HG02884 (cell line): Measurements from ENCODE around the gene GNAT3.

ENCODE experiments used
- ATAC-seq: cut with Tn5 transposase; IDR thresholded peaks from one replicate; pipeline ENCODE4 v1.9.1; 2021; ENCODE audit warnings: mild to moderate bottlenecking, moderate library complexity; ENCODE audit not compliant: unreplicated experiment

The GNAT3 gene

GRCh38 chr7:80505900-80506500, 5.9 kb downstream of the GNAT3 start:
- ATAC-seq = no peak

DNA sequence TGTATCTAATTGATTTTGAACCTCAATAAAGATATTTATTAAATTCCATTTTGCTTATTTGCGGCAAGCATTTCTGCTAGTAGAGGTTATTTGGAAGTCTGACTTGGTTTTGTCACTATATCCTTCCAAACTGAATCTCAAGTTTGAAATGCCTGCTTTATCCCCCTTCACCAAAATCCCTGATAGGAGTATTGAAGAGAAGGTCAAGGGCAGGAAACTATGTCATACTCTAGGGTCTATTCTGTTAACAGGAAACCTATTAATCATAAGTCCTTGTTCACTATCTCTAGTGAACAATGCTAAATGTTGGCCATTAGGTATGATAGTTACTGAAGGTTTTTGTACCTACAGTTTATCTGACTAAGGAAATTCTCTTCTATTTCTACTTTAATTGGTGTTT, 11.5 kb downstream of the GNAT3 start:
- ATAC-seq = no peak

- no peak for ATAC-seq
Measured at GRCh38 chr7:80499350-80499953, 12.4 kb downstream of the GNAT3 start.

DNA sequence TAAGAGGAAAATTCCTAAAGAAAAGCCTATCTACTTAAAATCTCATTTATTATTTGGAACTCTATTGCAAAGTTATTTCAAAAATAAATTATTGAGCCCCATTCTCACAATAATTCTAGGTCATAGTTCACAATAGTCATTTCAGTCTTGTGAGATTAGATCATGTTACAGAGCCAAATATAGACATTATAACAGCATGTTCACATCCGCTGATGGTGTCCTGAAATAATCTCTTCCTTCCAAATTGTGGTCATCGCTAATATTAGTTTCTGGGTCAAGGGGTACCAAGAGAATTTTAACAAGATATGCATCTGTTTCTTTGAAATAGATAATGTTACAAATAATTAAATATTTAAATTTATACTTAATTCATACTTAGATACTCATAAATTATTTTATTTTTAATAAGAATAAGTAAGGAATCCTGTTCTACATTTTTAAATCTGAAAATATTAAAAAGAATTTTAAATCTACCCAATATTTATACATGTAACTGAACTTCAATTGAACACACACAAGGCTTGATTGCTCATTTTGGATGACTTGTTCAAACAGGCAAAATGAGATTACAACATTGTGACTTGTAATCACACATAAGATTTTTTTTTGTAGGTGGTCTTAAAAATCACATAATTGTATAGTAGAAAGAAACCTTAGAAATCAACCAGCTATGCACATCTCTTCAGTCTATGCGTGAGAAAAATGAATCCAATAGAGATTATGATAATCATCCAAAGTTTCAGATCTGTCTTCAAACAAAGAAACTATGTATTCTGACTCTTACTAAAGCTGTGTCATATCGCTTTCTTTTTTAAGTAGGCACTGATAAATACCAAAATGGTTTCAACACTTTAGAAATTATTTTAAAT, 13.1 kb downstream of the GNAT3 start:
- no peak for ATAC-seq

GRCh38 chr7:80496586-80496985, 15.3 kb downstream of the GNAT3 start:
- no peak for ATAC-seq

DNA sequence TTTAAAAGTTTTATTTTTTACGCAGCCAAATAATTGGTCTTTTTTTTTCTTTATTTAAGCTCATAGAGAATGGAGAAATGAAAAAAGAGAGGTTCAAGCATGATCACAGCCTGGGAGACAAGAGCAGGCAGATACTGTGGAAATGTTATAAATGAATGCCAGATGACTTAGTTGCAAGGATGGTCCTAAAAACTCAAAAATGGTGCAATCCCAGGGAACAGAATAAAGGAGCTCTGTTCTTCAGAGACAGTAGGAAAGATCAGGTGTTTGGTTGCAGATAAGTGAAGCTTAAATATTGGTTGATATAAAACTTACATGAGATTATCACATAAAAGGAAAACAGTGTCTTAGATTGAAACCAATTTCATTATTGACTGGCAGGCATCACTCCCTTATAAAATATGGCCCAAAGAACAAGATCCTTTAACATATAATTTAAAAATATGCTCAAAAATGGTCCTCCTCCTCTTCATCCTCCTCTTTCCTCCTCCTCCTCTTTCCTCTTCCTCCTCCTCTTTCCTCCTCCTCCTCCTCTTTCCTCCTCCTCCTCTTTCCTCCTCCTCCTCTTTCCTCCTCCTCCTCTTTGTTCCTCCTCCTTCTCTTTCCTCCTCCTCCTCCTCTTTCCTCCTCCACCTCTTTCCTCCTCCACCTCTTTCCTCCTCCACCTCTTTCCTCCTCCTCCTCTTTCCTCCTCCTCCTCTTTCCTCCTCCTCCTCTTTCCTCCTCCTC, 18.6 kb downstream of the GNAT3 start:
- ATAC-seq = no peak

DNA sequence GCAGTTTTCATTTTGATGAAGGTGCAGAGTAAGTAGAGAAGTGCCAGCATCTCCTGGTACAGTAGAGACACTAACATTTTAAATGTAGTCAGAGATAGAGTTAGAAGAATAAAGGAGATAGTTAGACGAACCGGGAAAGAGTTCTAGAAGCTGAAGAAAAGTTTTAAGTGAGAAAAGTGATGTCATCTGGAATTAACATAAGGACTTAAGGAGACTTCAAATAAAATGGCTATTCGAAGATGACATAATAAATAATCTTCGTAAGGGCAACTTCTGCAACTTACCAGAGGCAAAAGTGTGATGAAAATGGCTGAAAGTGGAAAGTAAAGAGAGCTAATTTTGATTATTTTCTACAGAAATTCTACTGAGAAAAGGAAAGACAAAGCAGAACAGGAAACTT, 20.4 kb downstream of the GNAT3 start:
- ATAC-seq = no peak

- no peak for ATAC-seq
Measured at GRCh38 chr7:80488851-80489370, 23.0 kb downstream of the GNAT3 start.

GRCh38 chr7:80488406-80488805, 23.5 kb downstream of the GNAT3 start:
- no peak for ATAC-seq

- no peak for ATAC-seq
Measured at GRCh38 chr7:80485721-80486120, 26.1 kb downstream of the GNAT3 start.

- ATAC-seq = no peak
Measured at GRCh38 chr7:80482950-80483349, 28.9 kb downstream of the GNAT3 start.

DNA sequence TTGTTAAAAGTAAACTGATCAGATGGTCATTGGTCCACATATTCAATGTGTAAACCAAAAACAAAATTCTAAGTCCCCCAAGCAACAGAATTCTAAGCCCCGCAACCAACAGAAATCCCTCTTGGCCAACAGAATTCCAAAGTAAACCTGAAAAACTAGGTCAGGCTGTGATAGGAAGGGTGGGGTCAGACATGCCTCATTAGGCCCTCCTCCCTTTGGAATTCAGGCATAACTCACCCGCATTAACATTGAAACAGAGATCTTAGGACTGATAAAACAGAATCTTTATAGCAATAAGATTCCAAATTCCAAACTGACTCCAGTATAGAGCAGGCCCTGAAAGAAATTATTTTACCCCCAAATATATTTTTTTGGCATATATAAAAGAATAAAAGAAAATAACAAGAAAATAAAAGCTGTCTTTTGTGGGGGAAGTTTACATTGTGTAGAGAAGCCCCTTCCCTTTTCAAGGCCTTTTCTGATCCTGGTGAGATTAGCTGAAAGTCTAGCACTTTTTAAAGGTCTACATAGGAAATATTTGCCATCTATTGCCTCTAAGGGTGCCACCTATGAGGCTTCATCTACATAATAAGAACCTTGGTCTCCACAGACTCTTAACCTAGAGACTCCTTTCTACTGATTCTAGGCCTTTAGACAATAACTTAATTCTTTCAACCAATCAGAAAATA, 30.5 kb downstream of the GNAT3 start:
- no peak for ATAC-seq

DNA sequence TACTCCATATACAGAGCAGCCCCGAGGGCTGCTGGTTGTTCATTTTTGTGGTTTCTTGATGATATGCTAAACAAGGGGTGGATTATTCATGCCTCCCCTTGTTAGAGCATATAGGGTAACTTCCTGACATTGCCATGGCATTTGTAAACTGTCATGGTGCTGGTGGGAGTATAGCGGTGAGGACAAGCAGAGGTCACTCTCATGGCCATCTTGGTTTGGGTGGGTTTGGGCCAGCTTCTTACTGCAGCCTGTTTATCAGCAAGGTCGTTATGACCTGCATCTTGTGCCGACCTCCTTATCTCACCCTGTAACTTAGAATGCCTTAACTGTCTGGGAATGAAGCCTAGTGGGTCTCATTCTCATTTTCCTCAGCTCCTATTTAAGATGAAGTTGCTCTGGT, 31.3 kb downstream of the GNAT3 start:
- ATAC-seq = no peak

- ATAC-seq = no peak
Measured at GRCh38 chr7:80478683-80479082, 33.2 kb downstream of the GNAT3 start.

GRCh38 chr7:80476035-80476434, 35.8 kb downstream of the GNAT3 start:
- no peak for ATAC-seq

DNA sequence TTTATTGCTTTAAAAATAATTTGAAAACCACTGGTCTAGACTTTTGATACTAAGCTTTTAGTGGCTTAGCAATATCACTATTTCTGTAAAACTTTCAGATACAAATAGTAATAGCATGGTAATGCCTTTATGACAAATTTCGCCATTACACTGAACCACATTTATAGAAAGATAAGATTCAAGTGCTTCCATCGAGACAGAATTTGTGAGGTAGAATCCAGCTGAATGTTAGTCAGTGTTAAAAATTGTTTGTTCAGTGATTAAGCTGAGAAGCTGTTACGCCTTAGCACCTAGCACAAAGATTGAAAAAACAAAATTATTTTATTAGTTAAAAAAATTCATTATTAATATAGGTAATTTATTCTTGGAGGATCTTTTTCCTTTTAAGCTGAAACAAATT, 36.5 kb downstream of the GNAT3 start:
- ATAC-seq = no peak

DNA sequence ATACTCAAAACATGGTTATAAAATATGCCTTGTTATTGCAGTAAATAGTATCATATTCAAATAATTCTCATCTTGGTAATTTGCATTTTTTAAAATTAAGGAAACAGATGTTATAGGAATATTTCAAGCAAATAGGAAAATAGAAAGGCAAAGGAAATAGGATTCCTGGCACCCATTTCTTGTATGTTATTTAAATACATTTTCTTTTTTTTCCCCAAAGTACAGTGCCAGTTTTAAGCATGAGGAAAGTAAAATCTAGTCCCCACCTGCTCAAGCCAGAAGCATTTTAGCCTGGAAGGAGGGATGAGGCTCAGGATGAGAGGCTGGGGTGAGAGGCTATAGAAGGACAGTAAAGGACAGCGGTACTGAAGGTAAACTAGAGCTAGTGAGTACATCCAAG, 38.1 kb downstream of the GNAT3 start:
- no peak for ATAC-seq

DNA sequence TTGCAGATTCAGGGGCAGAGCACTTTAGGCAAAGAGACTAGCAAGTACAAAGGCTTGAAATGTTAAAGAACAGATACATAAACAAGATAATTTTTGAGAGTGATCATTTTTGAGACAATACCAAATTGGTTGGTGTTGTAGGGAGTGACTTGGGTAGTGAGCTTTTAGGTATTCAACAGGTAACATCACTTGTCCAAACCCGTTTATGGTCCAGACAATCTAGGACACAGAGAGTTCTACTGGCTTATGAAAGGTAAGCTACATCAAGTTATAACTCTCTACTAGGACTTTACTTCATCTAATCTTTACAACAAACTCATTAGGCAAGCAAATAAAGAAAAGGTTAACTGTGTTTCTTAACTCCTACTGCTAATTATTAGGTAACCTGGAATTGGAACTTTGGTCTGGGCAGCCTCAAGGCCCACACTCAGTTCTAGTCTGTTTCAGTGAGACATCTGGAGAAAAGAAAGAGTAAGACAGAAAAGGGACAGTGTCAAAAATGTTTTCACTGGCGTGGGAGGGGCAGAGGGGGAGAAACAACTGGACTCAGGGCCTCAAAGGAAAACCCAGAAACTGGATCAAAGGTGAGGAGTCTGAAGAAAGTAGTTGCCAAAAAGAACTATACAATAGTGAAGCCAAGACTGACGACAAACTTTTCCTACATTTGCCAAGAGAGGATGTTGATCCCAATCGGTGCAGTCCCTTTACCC, 39.2 kb downstream of the GNAT3 start:
- no peak for ATAC-seq

- ATAC-seq = no peak
Measured at GRCh38 chr7:80468931-80469714, 42.7 kb downstream of the GNAT3 start.
